IMR-90 (cell line): ENCODE results near the gene CR1L.

Experiments used
- CTCF ChIP-seq: conservative IDR thresholded peaks from 2 replicates; pipeline ENCODE4 v1.5.1; 2012; ENCODE audit warnings: mild to moderate bottlenecking, low read depth, low read length, improper control_type of control experiment
- ELK1 ChIP-seq: fragments of 150-350 bp; IDR thresholded peaks from 2 replicates; pipeline ENCODE4 v1.6.1; 2016; ENCODE audit warnings: low read depth, mild to moderate bottlenecking, low read length, moderate library complexity, borderline replicate concordance
- MAFK ChIP-seq: IDR thresholded peaks from 2 replicates; pipeline ENCODE4 v1.6.1; 2012; ENCODE audit warnings: low read depth, low read length, improper control_type of control experiment
- MAZ ChIP-seq: IDR thresholded peaks from 2 replicates; pipeline ENCODE4 v1.6.1; 2012; ENCODE audit warnings: low read depth, mild to moderate bottlenecking, low read length, improper control_type of control experiment, moderate library complexity, borderline replicate concordance
- MXI1 ChIP-seq: IDR thresholded peaks from 2 replicates; pipeline ENCODE4 v1.6.1; 2012; ENCODE audit warnings: low read depth, mild to moderate bottlenecking, low read length, moderate library complexity, borderline replicate concordance
- NFE2L2 ChIP-seq: fragments of 150-350 bp; IDR thresholded peaks from 2 replicates; pipeline ENCODE4 v1.6.1; 2016; ENCODE audit warnings: low read depth, mild to moderate bottlenecking, low read length
- POLR2A ChIP-seq: IDR thresholded peaks from 2 replicates; pipeline ENCODE4 v1.6.1; 2012; ENCODE audit warnings: mild to moderate bottlenecking, low read depth, low read length
- RAD21 ChIP-seq: IDR thresholded peaks from 2 replicates; pipeline ENCODE4 v1.6.1; 2012; ENCODE audit warnings: low read length, improper control_type of control experiment
- RFX5 ChIP-seq: IDR thresholded peaks from 2 replicates; pipeline ENCODE4 v1.8.0; 2012; ENCODE audit warnings: low read depth, mild to moderate bottlenecking, low read length, moderate library complexity
- SMC3 ChIP-seq: fragments of 150-350 bp; IDR thresholded peaks from 2 replicates; pipeline ENCODE4 v1.6.1; 2016; ENCODE audit warnings: low read depth, mild to moderate bottlenecking, antibody characterized with exemption, low read length, moderate library complexity
- USF2 ChIP-seq: fragments of 150-350 bp; IDR thresholded peaks from 2 replicates; pipeline ENCODE4 v1.6.1; 2017; ENCODE audit warnings: mild to moderate bottlenecking, antibody characterized with exemption, low read length, low read depth

GRCh38 chr1:207654320-207654719, 9.4 kb downstream of the CR1L start:
- TF ChIP-seq CTCF (peak; percentile 38; the same call in 1 of the 2 replicates), RFX5 (no peak), POLR2A (no peak), MXI1 (no peak), NFE2L2 (no peak), ELK1 (no peak), RAD21 (peak; percentile 14; the same call in 1 of the 2 replicates), USF2 (no peak), MAZ (no peak), SMC3 (peak; percentile 38; the same call in 1 of the 2 replicates), MAFK (no peak)
